K562 (cell line): Measurements from ENCODE around the gene CNOT6L. TPM values are rescaled to one million over a fixed set of nuclear protein-coding genes. Genes with fewer than 3 reads are reported as not detected.

Experiments
- ATAC-seq: fragments of 200-7000 bp; cut with Tn5 transposase; 3 replicates; pipeline ENCODE4 v1.9.1; 2020; ENCODE audit warnings: moderate library complexity
- BruUV-seq: library from RNA; stranded (reverse); fragments of 400-500 nt; replicated peaks from 2 replicates; lab custom pipeline; 2021; lab: Mats Ljungman, UMichigan
- CTCF ChIA-PET: fragments of 300-600 bp; formaldehyde crosslinking; extraction: SDS; loops from one replicate; lab custom pipeline; 2021; ENCODE audit warnings: low intra/inter-chr PET ratio; lab: Yijun Ruan, JAX
- POLR2A ChIA-PET: fragments of 300-600, 350-650 bp; sonication (Branson Sonifier 250); formaldehyde crosslinking; extraction: SDS; loops from one replicate; lab custom pipeline; 2021; ENCODE audit warnings: antibody characterized with exemption, inconsistent platforms; lab: Yijun Ruan, JAX
- DNase-seq, 4 experiments: peaks; one replicate each; pipeline versions ENCODE4 v3.0.0 to v3.0.0-alpha.2; 2011 to 2018; ENCODE audit warnings: low spot score in 3 of 4, mixed read lengths in 3 of 4; ENCODE audit errors: extremely low read depth in 1 of 4
- FAIRE-seq: peaks from 2 replicates; lab custom pipeline; 2011; peaks lifted over from hg19 to GRCh38; lab: Jason Lieb, UNC
- H2AFZ ChIP-seq: 2 replicates; pipeline ENCODE4 v1.6.0; 2011; ENCODE audit warnings: low read depth, low read length, control low read depth, inconsistent platforms
- H3K27ac ChIP-seq: fragments of 200-600 bp; 3 replicates; pipeline ENCODE4 v1.8.0; 2011; ENCODE audit warnings: low read depth, mild to moderate bottlenecking, control low read depth, inconsistent platforms, low read length, moderate library complexity, mixed read lengths; ENCODE audit errors: extremely low read depth
- H3K27me3 ChIP-seq, 2 experiments: fragments of 300-600 bp in 1 of 2; 2 replicates in 1 of 2; 3 replicates in 1 of 2; pipeline versions ENCODE4 v1.6.0 to v1.8.0; 2011; ENCODE audit warnings: inconsistent platforms in 2 of 2, low read length in 2 of 2, mild to moderate bottlenecking in 1 of 2, mixed read lengths in 1 of 2, moderate library complexity in 1 of 2; ENCODE audit not compliant: control insufficient read depth in 2 of 2, insufficient read depth in 2 of 2
- H3K36me3 ChIP-seq: fragments of 300-600 bp; 3 replicates; pipeline ENCODE4 v1.8.0; 2011; ENCODE audit warnings: mild to moderate bottlenecking, low read length, inconsistent platforms; ENCODE audit not compliant: control insufficient read depth, insufficient read depth
- H3K4me1 ChIP-seq, 2 experiments: fragments of 200-600 bp in 1 of 2; replicated peaks in 1 of 2; 2 replicates in 1 of 2; 3 replicates in 1 of 2; pipeline versions ENCODE4 v1.5.1 to v1.8.0; 2011; ENCODE audit warnings: inconsistent platforms in 2 of 2, low read length in 2 of 2, mild to moderate bottlenecking in 1 of 2, mixed read lengths in 1 of 2, moderate library complexity in 1 of 2; ENCODE audit not compliant: control insufficient read depth in 2 of 2, insufficient read depth in 2 of 2
- H3K4me2 ChIP-seq: 2 replicates; pipeline ENCODE4 v1.6.1; 2011; ENCODE audit warnings: low read length, control low read depth, inconsistent platforms, mixed read lengths; ENCODE audit not compliant: insufficient read depth
- H3K4me3 ChIP-seq: fragments of 200-600 bp; sonication (generic), shearing (Covaris generic); 2 replicates; pipeline ENCODE4 v1.5.1; 2016; ENCODE audit warnings: control low read depth, inconsistent platforms
- H3K79me2 ChIP-seq: fragments of 200-600 bp; 3 replicates; pipeline ENCODE4 v1.8.0; 2011; ENCODE audit warnings: low read length, inconsistent platforms; ENCODE audit not compliant: control insufficient read depth, insufficient read depth
- H3K9ac ChIP-seq, 2 experiments: 2 replicates each; pipeline versions ENCODE4 v1.6.0 to v1.6.1; 2011; ENCODE audit warnings: low read depth in 2 of 2, low read length in 2 of 2, control low read depth in 1 of 2, inconsistent platforms in 1 of 2, mild to moderate bottlenecking in 1 of 2, mixed read lengths in 1 of 2; ENCODE audit not compliant: insufficient read depth in 1 of 2
- H3K9me1 ChIP-seq: one replicate; pipeline ENCODE4 v1.6.0; 2011; ENCODE audit warnings: inconsistent platforms, mild to moderate bottlenecking, low read length, moderate library complexity; ENCODE audit not compliant: control insufficient read depth, insufficient read depth
- H3K9me3 ChIP-seq: replicated peaks from 2 replicates; pipeline ENCODE4 v1.5.1; 2011; ENCODE audit warnings: low read depth, low read length, inconsistent platforms; ENCODE audit not compliant: control insufficient read depth, insufficient read depth
- H4K20me1 ChIP-seq: replicated peaks from 2 replicates; pipeline ENCODE4 v1.6.1; 2011; ENCODE audit warnings: low read length, inconsistent platforms, mixed read lengths; ENCODE audit not compliant: control insufficient read depth, insufficient read depth
- DMBX1 ChIP-seq: fragments of 250-450 bp; sonication (Bioruptor Pico); IDR thresholded peaks from 2 replicates; pipeline ENCODE4 v1.8.0; 2022; ENCODE audit warnings: inconsistent platforms, mild to moderate bottlenecking, moderate library complexity, borderline replicate concordance
- POLR3A ChIP-seq: IDR thresholded peaks from 2 replicates; pipeline ENCODE4 v1.6.1; 2011; ENCODE audit warnings: borderline replicate concordance, mild to moderate bottlenecking, moderate library complexity; ENCODE audit not compliant: insufficient read length, insufficient read depth; ENCODE audit errors: extremely low read depth
- PTRF ChIP-seq: fragments of 450-650 bp; IDR thresholded peaks from 2 replicates; pipeline ENCODE4 v1.6.1; 2016; ENCODE audit warnings: mild to moderate bottlenecking, missing genetic modification characterization, missing compliant biosample characterization
- WGBS: fragments of 100-300 bp; shearing (Covaris generic); methylation state at CpG from one replicate; pipeline ENCODE4 v1.1.6; 2016; ENCODE audit warnings: low coverage, mixed read lengths; ENCODE audit not compliant: insufficient coverage; ENCODE audit errors: missing lambda C conversion rate; 5-methylcytosine and 5-hydroxymethylcytosine counted together
- in situ Hi-C: fragments of 300-500 bp; cut with MboI; formaldehyde crosslinking; loops from 4 replicates; pipeline ENCODE4 v1.15.0; 2018; ENCODE audit warnings: inconsistent platforms, mixed read lengths
- intact Hi-C: fragments of 100-400 bp; cut with micrococcal nuclease; formaldehyde crosslinking; loops from 2 replicates; pipeline ENCODE4 v1.14.2; 2022
- polyA plus RNA-seq, 8 experiments: library from polyadenylated mRNA; depleted of rRNA in 4 of 8; stranded (reverse) in 5 of 8; unstranded in 3 of 8; fragments of >200 nt; fragmentation: Nextera tagmentation in 2 of 8; fragmentation: Illumina TruSeq in 1 of 8; extraction: Ambion mirVana in 2 of 8; extraction: Trizol in 1 of 8; gene quantifications; 2 replicates each; pipeline versions ENCODE4 v1.2.1 to v1.2.3, GENCODE V29; 2011 to 2014; ENCODE audit warnings: inconsistent platforms in 1 of 8, missing spikeins in 1 of 8
- total RNA-seq, 7 experiments: library from RNA; depleted of rRNA in 6 of 7; stranded (reverse); fragments of >200 nt in 6 of 7; fragmentation: Illumina TruSeq in 2 of 7; extraction: Trizol in 2 of 7; gene quantifications; 2 replicates each; pipeline versions ENCODE4 v1.2.1 to v1.2.3, GENCODE V29; 2011 to 2021; ENCODE audit warnings: low replicate concordance in 1 of 7
- TF ChIP-seq, protein P1 (sequence below): sonication (generic); formaldehyde crosslinking; IDR thresholded peaks from 2 replicates; pipeline ENCODE4 v1.8.1; 2023; ENCODE audit warnings: mild to moderate bottlenecking, missing genetic modification reagents
- TF ChIP-seq, protein P2 (sequence below): IDR thresholded peaks from 2 replicates; pipeline ENCODE4 v1.6.1; 2011; ENCODE audit warnings: borderline replicate concordance, low read depth, mild to moderate bottlenecking, moderate library complexity, low read length; ENCODE audit not compliant: insufficient read depth, poor library complexity, severe bottlenecking

CNOT6L gene
- total and polyA plus RNA-seq, 9 of the 15 experiments (the other 6 are each of a cell fraction or from before 2014, with no cell fraction given): 3.7 to 27.9 (median 6.5) TPM

DNA sequence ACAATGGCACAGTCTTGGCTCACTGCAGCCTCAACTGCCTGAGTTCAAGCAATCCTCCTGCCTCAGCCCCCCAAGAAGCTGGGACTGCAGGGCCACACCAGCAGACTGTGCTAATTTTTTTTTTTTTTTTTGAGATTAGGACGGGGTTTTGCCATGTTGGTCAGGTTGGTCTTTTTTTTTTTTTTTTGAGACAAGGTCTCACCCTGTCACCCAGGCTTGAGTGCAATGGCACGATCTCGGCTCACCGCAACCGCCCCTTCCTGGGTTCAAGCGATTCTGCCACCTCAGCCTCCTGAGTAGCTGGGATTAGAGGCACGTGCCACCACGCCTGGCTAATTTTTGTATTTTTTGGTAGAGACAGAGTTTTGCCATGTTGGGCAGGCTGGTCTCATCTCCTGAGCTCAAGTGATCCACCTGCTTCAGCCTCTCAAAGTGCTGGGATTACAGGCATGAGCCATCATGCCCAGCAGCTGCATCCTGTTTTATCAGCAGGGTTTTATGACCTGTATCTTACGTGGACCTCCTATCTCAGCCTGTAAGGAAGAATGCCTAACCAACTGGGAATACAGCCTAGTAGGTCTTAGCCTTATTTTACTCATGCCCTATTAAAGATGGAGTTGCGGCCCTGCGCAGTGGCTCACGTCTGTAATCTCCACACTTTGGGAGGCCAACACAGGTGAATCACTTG, 30.3 kb upstream of the CNOT6L start:
- Histone ChIP-seq H3K27me3 (no peaks in the 10 kb centered on the region), H3K9me3 (no peaks in the 10 kb centered on the region), H3K4me2 (no peak overlapping the region), H3K36me3 (no peaks in the 10 kb centered on the region), H3K4me1 (no peaks in the 10 kb centered on the region), H3K27ac (no peak overlapping the region), H3K4me3 (no peak overlapping the region), H2AFZ (no peak overlapping the region), H4K20me1 (no peaks in the 10 kb centered on the region), H3K79me2 (no peaks in the 10 kb centered on the region), H3K9me1 (no peaks in the 10 kb centered on the region), H3K9ac (no peak overlapping the region)
- FAIRE-seq: no peak
- intact Hi-C loops: no loop called here
- WGBS: 71% methylated on average over 12 of the region's 12 CpGs
- ChIA-PET POLR2A (interaction anchor here (1.3 kb wide), 1 partner anchor 13 kb away, joined by 8 read pairs; the partner anchor contains the start of gene MRPL1), CTCF (no interaction called here)
- no peak for ATAC-seq
- no peak for DNase-seq
- in situ Hi-C loops: no loop called here
- BruUV-seq: no TSS peak
- TF ChIP-seq POLR3A (no peak), PTRF (tag) (no peak), DMBX1 (no peak)
- TF ChIP-seq, protein P1, sequence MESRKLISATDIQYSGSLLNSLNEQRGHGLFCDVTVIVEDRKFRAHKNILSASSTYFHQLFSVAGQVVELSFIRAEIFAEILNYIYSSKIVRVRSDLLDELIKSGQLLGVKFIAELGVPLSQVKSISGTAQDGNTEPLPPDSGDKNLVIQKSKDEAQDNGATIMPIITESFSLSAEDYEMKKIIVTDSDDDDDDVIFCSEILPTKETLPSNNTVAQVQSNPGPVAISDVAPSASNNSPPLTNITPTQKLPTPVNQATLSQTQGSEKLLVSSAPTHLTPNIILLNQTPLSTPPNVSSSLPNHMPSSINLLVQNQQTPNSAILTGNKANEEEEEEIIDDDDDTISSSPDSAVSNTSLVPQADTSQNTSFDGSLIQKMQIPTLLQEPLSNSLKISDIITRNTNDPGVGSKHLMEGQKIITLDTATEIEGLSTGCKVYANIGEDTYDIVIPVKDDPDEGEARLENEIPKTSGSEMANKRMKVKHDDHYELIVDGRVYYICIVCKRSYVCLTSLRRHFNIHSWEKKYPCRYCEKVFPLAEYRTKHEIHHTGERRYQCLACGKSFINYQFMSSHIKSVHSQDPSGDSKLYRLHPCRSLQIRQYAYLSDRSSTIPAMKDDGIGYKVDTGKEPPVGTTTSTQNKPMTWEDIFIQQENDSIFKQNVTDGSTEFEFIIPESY (CRISPR knock-in tag): no peak
- TF ChIP-seq, protein P2, sequence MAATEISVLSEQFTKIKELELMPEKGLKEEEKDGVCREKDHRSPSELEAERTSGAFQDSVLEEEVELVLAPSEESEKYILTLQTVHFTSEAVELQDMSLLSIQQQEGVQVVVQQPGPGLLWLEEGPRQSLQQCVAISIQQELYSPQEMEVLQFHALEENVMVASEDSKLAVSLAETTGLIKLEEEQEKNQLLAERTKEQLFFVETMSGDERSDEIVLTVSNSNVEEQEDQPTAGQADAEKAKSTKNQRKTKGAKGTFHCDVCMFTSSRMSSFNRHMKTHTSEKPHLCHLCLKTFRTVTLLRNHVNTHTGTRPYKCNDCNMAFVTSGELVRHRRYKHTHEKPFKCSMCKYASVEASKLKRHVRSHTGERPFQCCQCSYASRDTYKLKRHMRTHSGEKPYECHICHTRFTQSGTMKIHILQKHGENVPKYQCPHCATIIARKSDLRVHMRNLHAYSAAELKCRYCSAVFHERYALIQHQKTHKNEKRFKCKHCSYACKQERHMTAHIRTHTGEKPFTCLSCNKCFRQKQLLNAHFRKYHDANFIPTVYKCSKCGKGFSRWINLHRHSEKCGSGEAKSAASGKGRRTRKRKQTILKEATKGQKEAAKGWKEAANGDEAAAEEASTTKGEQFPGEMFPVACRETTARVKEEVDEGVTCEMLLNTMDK: no peak
